ENCODE data around the gene SCAPER.

GRCh38 chr15:76460871-76461270 is 444.3 kb downstream of the SCAPER start:
- TF ChIP-seq POLR2A (IDR thresholded peaks at IDR 0.05; ENCODE audit: low read length) (no peak), GATA1 (IDR thresholded peaks at IDR 0.05; ENCODE audit: low read depth, low read length) (no peak)
